HG03064 (cell line): ENCODE measurements around the gene PKN1.
"Not testable (repeated sequence)": the region's sequence is repeated elsewhere in the genome, so short reads cannot be mapped to it uniquely, and the experiment has no call there.

Experiments used
- ATAC-seq: cut with Tn5 transposase; IDR thresholded peaks from one replicate; pipeline ENCODE4 v1.9.1; 2021; ENCODE audit warnings: low read depth; ENCODE audit not compliant: unreplicated experiment

PKN1 gene

DNA sequence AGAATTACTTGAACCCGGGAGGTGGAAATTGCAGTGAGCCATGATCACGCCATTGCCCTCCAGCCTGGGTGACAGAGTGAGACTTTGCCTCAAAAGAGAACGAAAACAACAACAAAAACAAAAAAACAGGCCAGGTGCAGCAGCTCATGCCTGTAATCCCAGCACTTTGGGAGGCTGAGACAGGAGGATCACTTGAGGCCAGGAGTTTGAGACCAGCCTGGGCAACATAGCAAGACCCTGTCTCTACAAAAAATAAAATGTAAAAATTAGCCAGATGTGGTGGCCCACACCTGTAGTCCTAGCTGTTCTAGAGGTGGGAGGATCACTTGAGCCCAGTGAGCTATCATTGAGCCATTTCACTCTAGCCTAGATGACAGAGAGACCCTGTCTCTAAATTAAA, 19.2 kb downstream of the PKN1 start:
- not testable (repeated sequence) for ATAC-seq

- ATAC-seq = no peak
Observed at GRCh38 chr19:14459703-14460102, 26.6 kb downstream of the PKN1 start.

- ATAC-seq = no peak
Observed at GRCh38 chr19:14460935-14461334, 27.8 kb downstream of the PKN1 start.

GRCh38 chr19:14462401-14462800, 29.3 kb downstream of the PKN1 start:
- not testable (repeated sequence) for ATAC-seq

GRCh38 chr19:14463747-14464146, 30.6 kb downstream of the PKN1 start:
- no peak for ATAC-seq

DNA sequence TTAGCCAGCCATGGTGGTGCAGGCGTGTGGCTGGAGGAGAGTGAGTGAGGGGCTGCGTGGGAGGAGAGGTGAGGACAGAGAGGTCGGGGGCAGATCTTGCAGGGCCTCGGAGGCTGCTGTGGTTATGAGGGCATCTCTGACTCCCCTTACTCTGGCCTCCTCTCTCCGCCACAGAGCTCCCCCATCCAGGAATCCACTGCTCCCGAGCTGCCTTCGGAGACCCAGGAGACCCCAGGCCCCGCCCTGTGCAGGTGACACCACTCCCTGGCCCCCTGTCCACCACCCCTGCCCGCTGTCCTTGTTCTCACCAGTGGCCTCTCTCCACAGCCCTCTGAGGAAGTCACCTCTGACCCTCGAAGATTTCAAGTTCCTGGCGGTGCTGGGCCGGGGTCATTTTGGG, 34.3 kb downstream of the PKN1 start:
- ATAC-seq = no peak

GRCh38 chr19:14467816-14468215, 34.7 kb downstream of the PKN1 start:
- ATAC-seq = no peak

DNA sequence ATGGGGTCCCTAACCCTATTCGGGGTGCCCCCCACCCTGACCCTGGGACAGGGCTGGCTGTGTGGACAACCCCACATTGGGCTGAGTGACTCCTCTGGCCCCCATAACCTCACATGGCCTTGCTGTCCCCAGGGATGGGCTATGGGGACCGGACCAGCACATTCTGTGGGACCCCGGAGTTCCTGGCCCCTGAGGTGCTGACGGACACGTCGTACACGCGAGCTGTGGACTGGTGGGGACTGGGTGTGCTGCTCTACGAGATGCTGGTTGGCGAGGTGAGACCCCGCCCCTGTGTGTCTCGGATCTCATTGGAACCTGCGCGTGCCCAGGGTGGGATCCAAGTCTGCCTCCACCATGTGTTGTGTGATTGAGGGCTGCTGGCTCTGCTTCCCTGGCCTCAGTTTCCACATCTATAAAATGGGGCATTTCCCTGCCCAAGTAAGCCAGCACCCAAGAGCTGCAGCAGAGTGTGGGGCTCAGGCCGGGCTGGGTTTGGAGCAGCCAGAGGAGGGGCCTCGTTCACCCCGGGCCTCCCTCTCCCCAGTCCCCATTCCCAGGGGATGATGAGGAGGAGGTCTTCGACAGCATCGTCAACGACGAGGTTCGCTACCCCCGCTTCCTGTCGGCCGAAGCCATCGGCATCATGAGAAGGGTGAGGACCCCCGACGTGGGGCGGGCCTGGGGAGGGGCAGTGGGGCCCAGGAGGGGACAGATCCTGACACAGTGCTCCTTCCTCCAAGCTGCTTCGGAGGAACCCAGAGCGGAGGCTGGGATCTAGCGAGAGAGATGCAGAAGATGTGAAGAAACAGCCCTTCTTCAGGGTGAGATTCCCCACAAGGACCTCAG, 37.1 kb downstream of the PKN1 start:
- no peak for ATAC-seq

DNA sequence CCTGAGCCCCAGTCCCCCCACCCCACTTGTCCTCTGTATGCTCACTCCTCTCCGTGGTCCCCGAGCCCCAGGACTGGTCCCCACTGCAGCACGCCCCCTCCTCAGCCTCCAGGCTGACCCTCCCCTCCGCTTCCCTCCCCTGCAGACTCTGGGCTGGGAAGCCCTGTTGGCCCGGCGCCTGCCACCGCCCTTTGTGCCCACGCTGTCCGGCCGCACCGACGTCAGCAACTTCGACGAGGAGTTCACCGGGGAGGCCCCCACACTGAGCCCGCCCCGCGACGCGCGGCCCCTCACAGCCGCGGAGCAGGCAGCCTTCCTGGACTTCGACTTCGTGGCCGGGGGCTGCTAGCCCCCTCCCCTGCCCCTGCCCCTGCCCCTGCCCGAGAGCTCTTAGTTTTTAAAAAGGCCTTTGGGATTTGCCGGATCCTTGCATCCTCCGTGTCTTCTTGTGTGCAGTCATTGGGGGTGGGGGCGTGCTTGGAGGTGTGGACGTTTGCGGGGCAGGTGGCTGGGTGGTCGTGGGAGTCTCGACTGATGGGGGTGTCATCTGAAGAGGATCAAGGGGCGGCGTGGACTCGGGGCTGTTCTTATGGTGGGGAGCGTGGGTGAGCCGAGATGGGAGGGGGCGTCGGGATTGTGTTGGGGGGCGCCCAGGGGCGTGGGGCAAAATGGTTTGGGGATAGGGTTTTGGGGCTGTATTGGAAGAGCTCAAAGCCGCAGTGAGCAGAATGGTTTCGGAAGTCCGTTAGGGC, 38.5 kb downstream of the PKN1 start:
- ATAC-seq = no peak

DNA sequence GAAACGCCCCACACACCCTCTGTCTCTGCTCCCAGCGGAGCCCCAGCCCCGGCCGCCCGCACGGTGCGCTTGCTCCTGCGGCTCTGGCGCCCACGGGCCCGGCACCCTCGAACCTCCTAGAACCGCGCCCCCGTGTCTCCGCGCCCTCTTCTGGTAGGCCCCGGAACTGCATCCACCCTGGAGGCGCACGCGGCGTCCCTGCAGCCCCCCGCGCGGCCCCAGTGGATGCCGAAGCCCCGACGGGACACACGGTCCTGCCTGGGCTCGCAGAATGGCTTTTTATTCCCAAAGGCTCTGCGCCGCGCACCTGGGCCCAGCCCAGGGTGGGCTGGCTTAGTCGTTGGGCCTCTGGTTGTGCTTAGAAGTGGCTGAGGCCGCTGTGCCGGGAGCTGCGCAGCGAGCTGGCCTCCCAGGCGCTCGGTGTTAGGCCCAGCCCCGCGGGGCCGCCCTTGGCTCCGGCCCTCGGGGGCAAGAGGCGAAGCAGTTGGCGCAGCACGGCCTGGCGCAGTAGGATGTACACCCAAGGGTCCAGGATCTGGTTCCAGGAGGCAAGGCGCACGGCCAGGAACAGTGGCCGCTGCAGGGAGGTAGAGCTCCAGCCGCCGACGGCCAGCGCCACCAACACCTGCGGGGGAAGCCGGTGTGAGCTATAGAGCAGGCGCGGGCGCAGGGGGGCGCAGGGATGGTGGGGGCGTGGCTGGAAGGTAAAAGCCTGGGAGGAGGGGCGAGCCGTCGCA, 39.3 kb downstream of the PKN1 start:
- no peak for ATAC-seq

DNA sequence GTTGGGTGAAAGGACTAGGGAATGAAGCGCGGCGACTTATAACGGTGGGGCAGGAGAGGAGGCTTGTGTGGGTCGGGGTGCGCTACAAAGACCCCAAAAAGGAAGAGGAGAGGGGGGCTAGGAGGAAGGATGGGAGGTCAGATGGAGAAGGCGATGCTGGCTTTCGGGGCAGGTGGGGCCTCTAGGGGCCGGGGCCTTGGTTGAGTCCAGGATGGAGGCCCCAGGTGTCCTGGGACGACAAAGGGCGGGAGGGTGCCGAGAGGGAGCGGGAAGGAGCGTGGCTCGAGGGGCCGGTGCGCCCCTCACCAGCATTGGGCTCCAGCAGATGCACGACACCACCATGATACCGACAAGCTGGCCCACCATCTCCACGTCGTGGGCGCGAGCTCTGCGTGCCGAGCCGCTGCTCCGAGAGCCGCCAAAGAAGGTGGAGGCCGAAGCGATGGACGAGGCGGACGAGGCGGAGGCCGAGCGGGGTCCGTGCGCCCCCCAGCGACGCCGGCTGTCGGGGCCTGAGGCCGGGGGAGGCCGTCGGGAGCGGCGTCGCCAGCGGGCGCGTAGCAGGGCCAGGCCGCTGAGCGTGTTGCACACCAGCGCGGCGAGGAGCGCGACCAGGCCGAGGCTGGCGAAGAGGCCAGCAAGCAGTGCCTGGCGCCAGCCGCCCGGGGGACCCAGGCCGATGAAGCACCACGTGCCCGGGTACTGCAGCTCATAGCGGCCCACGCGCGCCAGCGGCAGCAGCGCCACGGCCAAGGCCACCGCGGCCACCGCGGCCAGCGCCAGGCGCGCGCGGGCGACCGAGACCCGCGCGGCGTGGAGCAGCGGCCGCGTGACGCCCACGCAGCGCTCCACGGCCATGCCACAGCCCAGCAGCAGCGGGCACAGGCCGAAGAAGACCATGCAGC, 40.2 kb downstream of the PKN1 start:
- no peak for ATAC-seq

- no peak for ATAC-seq
Observed at GRCh38 chr19:14473978-14474578, 41.0 kb downstream of the PKN1 start.

GRCh38 chr19:14474827-14475226, 41.7 kb downstream of the PKN1 start:
- no peak for ATAC-seq

DNA sequence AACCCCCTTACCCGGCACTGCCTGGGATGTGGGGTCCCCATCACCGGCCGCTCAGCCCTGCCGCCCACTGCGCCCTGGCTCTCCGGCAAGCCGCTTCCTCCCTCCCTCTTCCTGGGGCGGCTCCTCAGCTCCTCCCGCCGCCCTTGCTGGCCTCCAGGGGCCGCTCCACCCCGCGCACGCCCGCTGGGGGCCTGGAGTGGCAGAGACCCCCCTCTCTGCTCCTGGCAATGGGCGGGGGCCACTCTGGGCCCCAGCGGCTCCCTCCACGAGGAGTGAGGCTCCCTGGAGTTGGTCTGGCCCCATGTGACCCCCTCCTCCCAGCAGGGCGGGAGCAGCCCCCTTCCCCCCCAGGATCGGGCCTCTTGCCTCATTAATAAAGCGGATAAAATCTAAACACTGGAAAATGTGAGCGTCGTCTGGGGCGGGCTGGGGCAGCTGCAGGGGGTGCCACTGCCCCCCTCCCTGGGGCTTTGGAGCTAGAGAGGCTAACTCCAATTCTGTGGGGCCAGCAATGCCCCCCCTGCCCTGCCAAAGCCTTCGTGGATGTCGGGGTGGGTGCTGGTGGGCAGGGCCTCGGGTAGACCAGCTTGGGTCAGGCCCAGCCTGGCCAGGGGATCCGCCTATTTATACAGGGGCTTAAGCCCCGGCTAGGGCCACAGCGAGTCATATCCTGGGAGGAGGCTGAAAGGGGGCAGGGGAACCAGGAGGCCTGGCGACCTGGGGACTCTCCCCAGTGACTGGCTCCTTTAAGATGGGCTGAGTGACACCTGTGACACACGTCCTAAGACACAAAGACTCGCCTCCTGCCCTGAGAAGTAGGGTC, 42.4 kb downstream of the PKN1 start, which contains the start of gene PTGER1:
Gene PTGER1, minus strand, starts transcription at position 104 of the 823 bp plus-strand sequence. CDS start 1,034 bp downstream, outside the sequence.
- no peak for ATAC-seq

GRCh38 chr19:14476327-14476672, 43.2 kb downstream of the PKN1 start:
- no peak for ATAC-seq

GRCh38 chr19:14476673-14477401, 43.7 kb downstream of the PKN1 start:
- ATAC-seq = no peak

GRCh38 chr19:14477418-14478112, 44.5 kb downstream of the PKN1 start:
- ATAC-seq = no peak

GRCh38 chr19:14478113-14478545, 45.0 kb downstream of the PKN1 start:
- ATAC-seq = no peak
